ENCODE measurements around the gene SH3BP1. TPM values are rescaled to one million over a fixed set of nuclear protein-coding genes. Genes with fewer than 3 reads are reported as not detected.

SH3BP1 gene
- polyA plus RNA-seq, 3 donors = 20.0 to 214 (median 20.0) TPM

DNA sequence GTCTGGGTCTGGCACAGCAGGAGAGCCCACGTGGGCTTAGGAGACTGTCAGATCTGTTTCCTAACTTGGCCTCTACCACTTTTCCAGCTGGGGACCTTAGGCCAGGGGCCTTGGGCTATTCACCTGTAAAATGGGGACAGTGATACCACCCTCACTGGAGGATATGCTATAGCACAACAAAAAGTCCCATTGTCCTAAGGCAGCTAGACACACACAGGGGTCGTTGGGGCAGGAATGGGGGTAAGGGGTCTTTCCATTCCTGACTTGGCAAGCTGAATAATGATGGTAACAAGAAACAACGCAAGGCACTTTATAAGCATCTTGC is 2.6 kb upstream of the SH3BP1 start:
- H3K36me3 Mint-ChIP-seq = peaks cover 4 to 14% of the 10 kb centered on the region in 2 donors
- TF ChIP-seq, protein P1, sequence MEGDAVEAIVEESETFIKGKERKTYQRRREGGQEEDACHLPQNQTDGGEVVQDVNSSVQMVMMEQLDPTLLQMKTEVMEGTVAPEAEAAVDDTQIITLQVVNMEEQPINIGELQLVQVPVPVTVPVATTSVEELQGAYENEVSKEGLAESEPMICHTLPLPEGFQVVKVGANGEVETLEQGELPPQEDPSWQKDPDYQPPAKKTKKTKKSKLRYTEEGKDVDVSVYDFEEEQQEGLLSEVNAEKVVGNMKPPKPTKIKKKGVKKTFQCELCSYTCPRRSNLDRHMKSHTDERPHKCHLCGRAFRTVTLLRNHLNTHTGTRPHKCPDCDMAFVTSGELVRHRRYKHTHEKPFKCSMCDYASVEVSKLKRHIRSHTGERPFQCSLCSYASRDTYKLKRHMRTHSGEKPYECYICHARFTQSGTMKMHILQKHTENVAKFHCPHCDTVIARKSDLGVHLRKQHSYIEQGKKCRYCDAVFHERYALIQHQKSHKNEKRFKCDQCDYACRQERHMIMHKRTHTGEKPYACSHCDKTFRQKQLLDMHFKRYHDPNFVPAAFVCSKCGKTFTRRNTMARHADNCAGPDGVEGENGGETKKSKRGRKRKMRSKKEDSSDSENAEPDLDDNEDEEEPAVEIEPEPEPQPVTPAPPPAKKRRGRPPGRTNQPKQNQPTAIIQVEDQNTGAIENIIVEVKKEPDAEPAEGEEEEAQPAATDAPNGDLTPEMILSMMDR (IDR thresholded peaks at IDR 0.05) = no peak
- no peak for DNase-seq
- peaks cover 69% of the 10 kb centered on the region for H3K79me2 ChIP-seq (ENCODE audit: insufficient read depth, low read length)
- no peaks in the 10 kb centered on the region for H3K27me3 ChIP-seq (ENCODE audit: control insufficient read depth in 2 of 2, insufficient read depth in 2 of 2, low read length in 2 of 2)
- no peak overlapping the region for H2AFZ ChIP-seq (ENCODE audit: insufficient read depth, low read depth, low read length, poor library complexity, severe bottlenecking)
- peaks cover 82% of the 10 kb centered on the region for H3K4me1 Mint-ChIP-seq
- peak overlapping the region; percentile 18 to 89 (median 83) for H3K27ac Mint-ChIP-seq
- H3K4me3 Mint-ChIP-seq = no peak overlapping the region
- H3K27me3 Mint-ChIP-seq (ENCODE audit: low read depth in 3 of 3) = peaks cover 0 to 2% (median 0%) of the 10 kb centered on the region in 3 donors
- H4K20me1 ChIP-seq (ENCODE audit: insufficient read depth, low read length) = peaks cover 16% of the 10 kb centered on the region
- peaks cover 86 to 91% of the 10 kb centered on the region in 2 donors for H3K4me1 ChIP-seq (ENCODE audit: control insufficient read depth in 1 of 2, insufficient read depth in 2 of 2, low read length in 2 of 2)
- peak overlapping the region; percentile 35 for H3K4me2 ChIP-seq (replicated peaks; ENCODE audit: extremely low read depth, low read length, poor library complexity, severe bottlenecking)
- 9% methylated on average over 1 of the region's 3 CpGs for WGBS (ENCODE audit: insufficient coverage)
- H3K4me3 ChIP-seq (replicated peaks in 1 of 3; ENCODE audit: low read depth in 2 of 3, low read length in 3 of 3) = peak overlapping the region in 1 of 3 experiments; percentile 36
- H3K9me3 ChIP-seq (replicated peaks in 1 of 2; ENCODE audit: control insufficient read depth in 1 of 2, insufficient read depth in 1 of 2, low read length in 2 of 2) = no peaks in the 10 kb centered on the region
- peaks cover 11 to 12% of the 10 kb centered on the region in 2 donors for H3K36me3 ChIP-seq (replicated peaks in 1 of 2; ENCODE audit: control insufficient read depth in 1 of 2, insufficient read depth in 2 of 2, low read length in 2 of 2)
- H3K27ac ChIP-seq (ENCODE audit: low read depth in 1 of 2, low read length in 2 of 2) = peak overlapping the region; percentile 18 to 46
- intact Hi-C loops (cut with micrococcal nuclease) = no loop called here
- H3K9ac ChIP-seq (ENCODE audit: insufficient read depth, low read length, poor library complexity, severe bottlenecking) = no peak overlapping the region
- peaks cover 0 to 3% (median 0%) of the 10 kb centered on the region in 7 donors for H3K9me3 Mint-ChIP-seq

DNA sequence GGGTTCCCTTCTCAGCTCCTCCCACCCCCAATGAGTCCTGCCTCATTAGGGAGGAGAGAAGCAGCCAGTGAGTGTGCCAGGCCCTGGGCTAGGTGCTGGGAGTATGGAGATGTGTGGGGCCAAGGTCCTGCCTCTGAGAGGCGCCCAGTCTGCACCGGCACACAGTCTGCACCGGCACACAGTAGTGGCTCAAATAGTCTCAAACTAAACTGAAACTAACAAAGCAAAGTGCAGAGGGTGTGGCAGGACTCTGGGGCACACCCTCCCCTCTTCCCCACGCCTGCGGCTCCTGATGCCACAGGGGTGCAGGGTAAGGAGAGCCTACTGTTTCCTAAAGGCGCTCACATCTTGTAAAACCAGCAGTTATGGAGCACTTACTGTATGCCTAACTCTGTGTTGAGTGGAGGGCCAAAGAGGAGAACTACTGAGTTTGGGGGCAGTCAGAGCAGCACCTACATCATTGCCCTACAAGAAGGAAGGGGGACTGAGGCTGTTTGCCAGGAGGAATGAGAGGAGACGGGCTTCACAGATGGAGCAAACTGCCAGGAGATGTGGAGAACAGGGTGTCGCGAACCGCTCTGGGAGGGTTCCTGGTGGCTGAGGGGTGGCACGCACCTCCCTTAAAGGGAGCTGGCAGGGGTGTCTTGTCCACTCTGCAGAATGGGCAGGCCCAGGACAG is 939 bp upstream of the SH3BP1 start:
- Mint-ChIP-seq H3K27me3 (ENCODE audit: low read depth in 3 of 3) (peaks cover 0 to 2% (median 2%) of the 10 kb centered on the region in 3 donors), H3K36me3 (peaks cover 15 to 24% of the 10 kb centered on the region in 2 donors), H3K27ac (peak overlapping the region; percentile 73 to 89 (median 84)), H3K4me1 (peaks cover 83% of the 10 kb centered on the region), H3K9me3 (peaks cover 0 to 3% (median 0%) of the 10 kb centered on the region in 7 donors), H3K4me3 (peak overlapping the region; percentile 99 to 100)
- no peak for DNase-seq
- H3K27ac ChIP-seq (ENCODE audit: low read depth in 1 of 2, low read length in 2 of 2) = peak overlapping the region; percentile 22 to 88
- peak overlapping the region; percentile 90 to 99 (median 98) for H3K4me3 ChIP-seq (replicated peaks in 1 of 3; ENCODE audit: low read depth in 2 of 3, low read length in 3 of 3)
- peaks cover 88 to 91% of the 10 kb centered on the region in 2 donors for H3K4me1 ChIP-seq (ENCODE audit: control insufficient read depth in 1 of 2, insufficient read depth in 2 of 2, low read length in 2 of 2)
- intact Hi-C loops (cut with micrococcal nuclease) = no loop called here
- TF ChIP-seq, protein P1 (IDR thresholded peaks at IDR 0.05) = no peak
- peak overlapping the region; percentile 83 for H3K9ac ChIP-seq (ENCODE audit: insufficient read depth, low read length, poor library complexity, severe bottlenecking)
- no peaks in the 10 kb centered on the region for H3K9me3 ChIP-seq (replicated peaks in 1 of 2; ENCODE audit: control insufficient read depth in 1 of 2, insufficient read depth in 1 of 2, low read length in 2 of 2)
- H4K20me1 ChIP-seq (ENCODE audit: insufficient read depth, low read length) = peaks cover 32% of the 10 kb centered on the region
- WGBS (ENCODE audit: insufficient coverage) = 24% methylated on average over 5 of the region's 11 CpGs
- peaks cover 84% of the 10 kb centered on the region for H3K79me2 ChIP-seq (ENCODE audit: insufficient read depth, low read length)
- H3K27me3 ChIP-seq (ENCODE audit: control insufficient read depth in 2 of 2, insufficient read depth in 2 of 2, low read length in 2 of 2) = no peaks in the 10 kb centered on the region
- peak overlapping the region; percentile 96 for H3K4me2 ChIP-seq (replicated peaks; ENCODE audit: extremely low read depth, low read length, poor library complexity, severe bottlenecking)
- H3K36me3 ChIP-seq (replicated peaks in 1 of 2; ENCODE audit: control insufficient read depth in 1 of 2, insufficient read depth in 2 of 2, low read length in 2 of 2) = peaks cover 23 to 25% of the 10 kb centered on the region in 2 donors
- H2AFZ ChIP-seq (ENCODE audit: insufficient read depth, low read depth, low read length, poor library complexity, severe bottlenecking) = peak overlapping the region; percentile 78

Data from CD14-positive monocyte (primary cell).